Epithelial cell of esophagus (primary cell): ENCODE results near the gene GAMT.

Experiments
- DNase-seq: peaks from one replicate; pipeline ENCODE4 v3.0.0; 2010; ENCODE audit warnings: low read depth
- H3K4me3 ChIP-seq: 2 replicates; pipeline ENCODE4 v1.5.1; 2011; ENCODE audit warnings: mild to moderate bottlenecking, low read length, control low read depth
- CTCF ChIP-seq: IDR thresholded peaks from 2 replicates; pipeline ENCODE4 v1.5.1; 2011; ENCODE audit warnings: low read depth, mild to moderate bottlenecking, low read length, control low read depth, inconsistent platforms; ENCODE audit not compliant: insufficient read depth; ENCODE audit errors: missing control alignments

GAMT gene

GRCh38 chr19:1386945-1387683, 14.2 kb downstream of the GAMT start:
- DNase-seq = no peak
- H3K4me3 ChIP-seq = no peak overlapping the region
- TF ChIP-seq CTCF = no peak

- H3K4me3 ChIP-seq = no peak overlapping the region
- no peak for TF ChIP-seq CTCF
- no peak for DNase-seq
Measured at GRCh38 chr19:1385816-1386215, 15.5 kb downstream of the GAMT start.

GRCh38 chr19:1384478-1385110, 16.7 kb downstream of the GAMT start:
- peak overlapping the region; percentile 86 for H3K4me3 ChIP-seq
- TF ChIP-seq CTCF = no peak
- no peak for DNase-seq

GRCh38 chr19:1384085-1384462, 17.3 kb downstream of the GAMT start:
- no peak for TF ChIP-seq CTCF
- H3K4me3 ChIP-seq = peak overlapping the region; percentile 86
- no peak for DNase-seq

- H3K4me3 ChIP-seq = peak within 1 kb of the TSS; percentile 86
- no peak for TF ChIP-seq CTCF
- DNase-seq = peak; percentile 92
Measured at GRCh38 chr19:1383312-1384084, 17.8 kb downstream of the GAMT start, which contains the start of gene NDUFS7. TSS of gene NDUFS7 (plus strand) at chr19:1383907. CDS start at chr19:1383927, 20 bp downstream.

GRCh38 chr19:1383017-1383311, 18.4 kb downstream of the GAMT start:
- no peak for TF ChIP-seq CTCF
- no peak overlapping the region for H3K4me3 ChIP-seq
- DNase-seq = no peak
